Measurements from ENCODE around the gene ATP6V0A4.
"Not testable (repeated sequence)": the region's sequence is repeated elsewhere in the genome, so short reads cannot be mapped to it uniquely, and the experiment has no call there.

The ATP6V0A4 gene

DNA sequence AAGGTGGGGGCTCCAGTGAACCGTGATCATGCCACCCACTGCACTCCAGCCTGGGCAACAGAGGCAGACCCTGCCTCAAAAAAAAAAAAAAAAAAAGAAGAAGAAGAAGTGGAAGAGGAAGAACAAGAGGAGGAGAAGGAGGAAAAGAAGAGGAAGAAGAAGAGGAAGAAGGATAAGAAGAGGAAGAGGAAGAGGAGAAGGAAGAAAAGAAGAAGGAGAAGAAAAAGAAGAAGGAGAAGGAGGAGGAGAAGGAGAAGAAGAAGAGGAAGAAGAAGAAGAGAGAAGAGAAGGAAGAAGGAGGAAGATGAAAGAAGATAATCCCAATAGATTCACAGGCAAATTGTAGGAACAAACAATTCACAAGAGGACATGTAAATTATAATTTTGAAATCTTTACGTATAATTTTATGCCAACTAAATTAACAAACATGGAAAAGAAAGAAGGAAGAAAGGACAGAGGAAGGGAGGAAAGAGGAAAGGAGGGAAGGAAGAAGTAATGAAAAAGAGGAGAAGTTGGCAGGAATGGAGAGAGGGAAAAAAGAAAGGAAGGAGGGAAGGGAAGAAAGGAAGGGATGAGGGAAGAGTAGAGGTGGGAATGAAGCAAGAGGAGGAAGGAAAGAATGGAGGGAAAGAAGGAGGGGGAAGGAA lies 100.3 kb downstream of the ATP6V0A4 start:
- DNase-seq: no peak

GRCh38 chr7:138695776-138696175 lies 102.2 kb downstream of the ATP6V0A4 start:
- DNase-seq: not testable (repeated sequence)

DNA sequence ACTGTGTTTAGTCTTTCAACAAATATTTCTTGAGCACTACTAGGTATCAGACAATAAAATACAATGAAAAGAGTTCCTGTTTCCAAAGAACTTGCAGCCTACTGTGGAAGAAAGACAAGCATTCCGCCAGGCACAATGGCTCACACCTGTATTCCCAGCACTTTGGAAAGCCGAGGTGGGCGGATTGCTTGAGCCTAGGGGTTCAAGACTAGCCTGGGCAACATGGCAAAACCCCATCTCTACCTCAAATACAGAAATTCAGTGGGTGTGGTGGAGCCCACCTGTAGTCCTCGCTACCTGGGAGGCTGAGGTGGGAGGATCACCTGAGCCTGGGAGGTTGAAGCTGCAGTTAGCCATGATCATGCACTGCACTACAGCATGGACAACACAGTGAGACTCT lies 102.9 kb downstream of the ATP6V0A4 start:
- DNase-seq: no peak

DNA sequence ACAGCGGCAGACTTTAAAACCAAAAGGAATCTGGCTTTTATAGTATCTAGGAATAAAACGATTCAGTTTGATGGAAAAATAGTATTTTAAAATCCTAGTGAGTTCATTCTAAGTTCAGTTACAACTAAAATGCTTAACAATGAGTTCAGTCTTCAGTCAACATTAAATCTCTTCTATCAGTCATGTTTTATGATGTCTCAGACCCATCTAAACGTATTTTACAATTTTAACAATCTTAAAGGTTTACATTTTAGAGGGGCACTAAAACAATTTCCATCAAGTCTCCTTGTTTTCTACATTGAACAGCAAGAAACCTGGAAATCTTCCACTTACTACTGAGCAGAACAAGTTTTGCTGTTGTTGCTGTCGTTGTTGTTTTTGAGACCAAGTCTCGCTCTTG lies 106.8 kb downstream of the ATP6V0A4 start:
- DNase-seq: no peak

DNA sequence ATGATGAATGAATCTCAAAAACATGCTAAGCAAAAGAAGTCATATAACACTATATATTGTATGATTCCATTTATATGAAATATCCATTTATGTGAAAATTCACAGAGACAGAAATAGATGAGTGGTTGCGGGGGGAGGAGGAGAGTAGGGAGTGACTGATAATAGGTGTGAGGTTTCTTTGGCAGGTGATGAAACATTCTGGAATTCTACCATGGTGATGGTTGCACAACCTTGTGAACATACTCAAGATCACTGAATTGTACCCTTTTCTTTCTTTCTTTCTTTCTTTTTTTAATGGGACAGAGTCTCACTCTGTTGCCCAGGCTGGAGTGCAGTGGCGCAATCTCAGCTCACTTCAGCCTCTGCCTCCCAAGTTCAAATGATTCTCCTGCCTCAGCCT lies 107.5 kb downstream of the ATP6V0A4 start:
- no peak for DNase-seq

- not testable (repeated sequence) for DNase-seq
Measured at GRCh38 chr7:138688037-138688436, 110.0 kb downstream of the ATP6V0A4 start.

DNA sequence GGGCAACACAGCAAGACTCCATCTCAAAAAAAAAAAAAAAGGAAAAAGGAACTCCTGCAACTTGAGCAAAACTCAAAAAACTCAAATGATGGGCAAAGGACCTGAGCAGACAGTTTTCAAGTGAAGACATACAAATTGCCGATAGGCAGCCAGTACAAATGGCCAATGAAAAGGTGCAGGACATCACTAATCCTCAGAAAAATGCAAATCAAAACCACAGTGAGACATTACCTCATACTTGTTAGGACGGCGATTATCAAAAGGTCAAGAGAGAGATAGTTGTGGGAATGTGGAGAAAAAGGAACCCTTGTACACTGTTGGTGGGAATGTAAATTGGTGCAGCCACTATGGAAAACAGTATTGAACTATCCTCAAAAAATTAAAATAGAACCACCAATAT lies 113.7 kb downstream of the ATP6V0A4 start:
- no peak for DNase-seq

DNA sequence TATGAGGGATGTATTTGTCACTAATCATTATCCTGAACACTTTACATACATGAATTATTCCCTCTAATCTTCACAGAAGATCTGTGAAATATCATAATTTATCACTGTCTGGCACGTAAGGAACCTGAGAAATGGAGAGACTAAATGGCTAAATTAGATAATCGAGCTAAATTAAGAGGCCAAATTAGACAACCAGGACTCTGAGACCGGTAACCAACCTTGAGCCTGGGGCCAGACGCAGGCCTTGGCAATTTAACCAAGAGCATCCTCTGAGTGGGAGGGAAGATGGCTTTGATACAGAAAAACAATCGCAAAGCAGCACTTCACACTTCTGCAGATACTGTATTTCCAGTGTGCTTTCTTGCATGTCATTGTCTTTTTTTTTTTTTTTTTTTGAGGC lies 118.2 kb downstream of the ATP6V0A4 start:
- no peak for DNase-seq

GRCh38 chr7:138670594-138670993 lies 127.4 kb downstream of the ATP6V0A4 start:
- DNase-seq: no peak

DNA sequence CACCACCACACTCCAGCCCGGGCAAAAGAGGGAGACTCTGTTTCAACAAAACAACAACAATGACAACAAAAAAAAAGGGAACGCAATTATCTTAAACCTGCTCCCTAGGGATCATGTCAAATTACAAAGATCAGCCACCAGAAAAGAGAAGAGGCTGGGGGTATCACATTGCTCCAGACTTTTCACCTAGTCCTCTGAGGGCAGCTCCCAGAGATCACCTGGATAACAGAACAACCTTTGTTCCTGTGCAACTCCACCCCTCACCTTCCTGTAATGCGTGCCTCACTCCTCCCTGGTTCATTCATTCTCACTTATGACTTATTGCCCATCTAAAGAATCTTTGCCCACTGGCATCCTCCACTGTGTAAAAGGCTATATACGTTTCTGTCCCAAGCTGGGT lies 128.6 kb downstream of the ATP6V0A4 start:
- DNase-seq: no peak

GRCh38 chr7:138668946-138669345 lies 129.1 kb downstream of the ATP6V0A4 start:
- DNase-seq: no peak

DNA sequence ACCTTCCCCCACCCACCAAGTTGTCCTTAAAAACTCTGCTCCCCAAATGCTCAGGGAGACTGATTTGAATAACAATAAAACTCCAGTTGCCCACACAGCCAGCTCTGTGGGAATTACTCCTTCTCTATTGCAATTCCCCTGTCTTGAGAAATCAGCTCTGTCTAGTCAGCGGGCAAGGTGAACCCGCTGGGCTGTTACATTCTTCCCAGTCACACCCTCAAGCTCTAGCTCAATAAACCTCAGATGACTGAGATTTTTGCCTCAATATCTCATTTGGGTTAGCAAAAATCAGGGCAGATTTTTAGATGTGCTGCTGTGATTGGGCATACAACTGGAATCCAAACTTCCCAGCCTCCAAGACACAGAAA lies 129.8 kb downstream of the ATP6V0A4 start:
- DNase-seq: no peak

DNA sequence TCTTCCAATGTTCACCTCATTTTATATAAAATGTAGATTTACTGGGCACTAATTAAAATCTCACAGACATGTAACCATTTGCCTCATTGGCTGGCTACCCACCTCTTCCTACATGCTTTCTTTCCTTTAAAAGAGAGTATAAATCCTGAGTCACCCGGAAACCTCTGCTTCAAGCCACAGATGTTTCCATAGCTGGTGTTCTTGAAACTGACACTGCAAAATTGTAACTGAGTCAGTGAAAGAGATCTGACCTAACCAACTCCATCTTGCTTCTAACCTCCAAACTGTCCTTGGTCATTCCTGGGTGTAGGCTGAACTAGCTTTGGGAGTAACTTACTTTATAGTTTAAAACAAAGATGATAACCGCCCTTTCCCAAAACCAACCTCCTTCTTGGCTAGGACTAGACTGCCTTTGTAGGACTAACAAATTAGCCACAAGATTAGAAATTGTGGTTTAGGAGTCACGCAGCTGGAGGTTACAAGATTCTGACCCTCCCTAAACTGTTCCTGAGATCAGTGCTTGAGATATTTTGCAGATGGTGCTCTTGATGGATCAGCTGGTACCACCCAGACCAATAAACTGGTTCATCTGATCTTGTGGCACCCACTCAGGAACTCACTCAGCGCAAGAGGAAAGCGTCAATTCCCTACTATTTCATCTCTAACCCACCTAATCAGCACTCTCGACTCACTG lies 130.3 kb downstream of the ATP6V0A4 start:
- DNase-seq: no peak

DNA sequence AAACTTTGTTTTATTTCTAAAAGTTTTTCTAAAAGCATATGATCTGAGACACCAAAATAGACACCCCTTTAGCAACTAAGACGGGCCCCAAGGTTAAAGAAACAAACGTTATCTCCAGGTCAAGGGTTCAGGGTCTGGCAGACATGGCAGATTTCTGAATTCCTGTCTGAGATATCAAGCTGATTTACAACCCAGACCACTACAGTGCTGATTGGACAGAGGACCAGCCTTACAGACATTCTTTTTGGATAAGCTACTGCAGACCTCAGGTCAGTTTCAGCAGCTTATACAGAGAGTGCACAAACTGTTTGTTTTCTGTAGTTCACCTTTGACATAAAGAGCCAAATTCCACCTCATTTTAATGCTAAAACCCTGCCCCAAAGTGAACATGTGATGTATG lies 131.6 kb downstream of the ATP6V0A4 start:
- DNase-seq: no peak

- no peak for DNase-seq
Measured at GRCh38 chr7:138665669-138666140, 132.3 kb downstream of the ATP6V0A4 start.

- DNase-seq: no peak
Measured at GRCh38 chr7:138665249-138665648, 132.7 kb downstream of the ATP6V0A4 start.

- DNase-seq: peak in 1 of 4 experiments; percentile 2
Measured at GRCh38 chr7:138663725-138664710, 134.0 kb downstream of the ATP6V0A4 start.

GRCh38 chr7:138662991-138663320 lies 135.0 kb downstream of the ATP6V0A4 start:
- DNase-seq: no peak

DNA sequence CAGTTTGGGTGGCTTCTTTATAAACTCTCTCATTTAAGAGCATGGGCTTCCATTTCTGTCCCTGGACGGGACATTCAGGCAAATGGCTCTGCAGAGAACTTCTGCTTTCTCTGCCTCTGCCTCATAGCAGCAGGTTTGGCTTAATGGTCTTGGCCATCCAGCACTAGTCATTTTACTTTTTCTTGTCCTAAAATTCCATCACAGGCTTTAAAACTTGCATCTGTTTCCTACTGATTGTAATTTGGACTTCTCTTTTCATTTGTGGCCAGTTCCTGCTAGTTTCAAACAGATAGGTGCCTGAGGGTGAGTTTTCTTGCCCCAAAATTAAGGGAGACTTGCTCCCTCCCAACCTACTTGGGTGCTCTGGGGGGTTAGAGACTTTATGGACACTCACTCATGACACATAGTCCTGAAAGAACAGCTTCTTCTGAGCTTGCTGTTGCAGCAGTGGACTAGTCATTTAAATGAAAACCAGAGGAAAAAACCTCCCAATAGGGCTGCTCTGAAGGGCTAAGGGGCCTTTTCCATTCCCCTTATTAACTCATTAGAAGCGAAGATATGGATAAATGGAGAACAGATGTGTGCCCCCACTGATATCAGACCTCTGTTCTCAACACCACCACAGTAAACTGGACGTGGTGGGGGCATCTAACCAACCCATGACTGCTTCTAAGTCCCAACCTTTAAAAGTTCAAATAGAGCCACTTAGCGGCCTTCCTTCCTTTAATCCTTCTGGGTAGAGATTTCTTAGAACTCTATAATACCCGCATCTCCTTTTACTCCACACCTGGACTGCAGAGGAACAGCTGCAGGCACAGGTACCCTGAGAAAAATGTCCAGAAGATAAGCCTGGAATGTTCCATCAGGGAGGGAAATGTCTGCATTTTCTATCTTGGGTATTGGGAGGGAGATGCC lies 135.7 kb downstream of the ATP6V0A4 start:
- DNase-seq: no peak

GRCh38 chr7:138661069-138661635 lies 136.8 kb downstream of the ATP6V0A4 start:
- DNase-seq: no peak

GRCh38 chr7:138658889-138659288 lies 139.1 kb downstream of the ATP6V0A4 start:
- no peak for DNase-seq

DNA sequence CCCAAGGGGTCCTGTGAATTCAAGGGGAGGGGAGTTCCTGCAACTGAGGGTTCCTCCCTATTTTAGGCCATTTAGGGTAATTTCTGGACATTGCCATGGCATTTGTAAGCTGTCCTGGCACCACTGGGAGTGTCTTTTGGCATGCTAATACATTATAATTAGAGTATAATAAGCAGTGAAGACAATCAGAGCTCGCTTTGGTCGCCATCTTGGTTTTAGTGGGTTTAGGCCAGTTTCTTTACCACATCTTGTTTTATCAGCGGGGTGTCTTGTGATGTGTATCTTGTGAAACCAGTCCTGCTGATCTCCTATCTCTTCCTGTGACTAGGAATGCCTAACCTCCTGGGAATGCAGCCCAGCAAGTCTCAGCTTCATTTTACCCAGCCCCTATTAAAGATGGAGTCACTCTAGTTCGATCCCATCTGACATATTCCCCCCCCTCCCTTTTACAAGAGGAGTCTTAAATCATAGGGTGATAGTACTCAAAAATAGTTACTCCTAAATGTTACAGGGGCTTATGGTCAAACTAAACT lies 140.1 kb downstream of the ATP6V0A4 start:
- DNase-seq: no peak

All from activated naive CD4-positive, alpha-beta T cell (primary cell).